HG02610 (cell line): ENCODE data around the gene SACM1L.
"Not testable (repeated sequence)": the region's sequence is repeated elsewhere in the genome, so short reads cannot be mapped to it uniquely, and the experiment has no call there.

Source experiments
- ATAC-seq: cut with Tn5 transposase; IDR thresholded peaks from one replicate; pipeline ENCODE4 v1.9.1; 2021; ENCODE audit warnings: mild to moderate bottlenecking, moderate library complexity; ENCODE audit not compliant: unreplicated experiment

The SACM1L gene

GRCh38 chr3:45666757-45667431 lies 22.3 kb upstream of the SACM1L start:
- ATAC-seq: no peak

- ATAC-seq: no peak
Measured at GRCh38 chr3:45667569-45667934, 21.6 kb upstream of the SACM1L start.

- ATAC-seq: no peak
Measured at GRCh38 chr3:45670436-45670835, 18.8 kb upstream of the SACM1L start.

- ATAC-seq: no peak
Measured at GRCh38 chr3:45670991-45671390, 18.2 kb upstream of the SACM1L start.

GRCh38 chr3:45673273-45673672 lies 15.9 kb upstream of the SACM1L start:
- no peak for ATAC-seq

GRCh38 chr3:45676325-45677032 lies 12.7 kb upstream of the SACM1L start:
- no peak for ATAC-seq

- no peak for ATAC-seq
Measured at GRCh38 chr3:45677033-45677446, 12.2 kb upstream of the SACM1L start.

- no peak for ATAC-seq
Measured at GRCh38 chr3:45677841-45678240, 11.4 kb upstream of the SACM1L start.

GRCh38 chr3:45679805-45680204 lies 9.4 kb upstream of the SACM1L start:
- no peak for ATAC-seq

- no peak for ATAC-seq
Measured at GRCh38 chr3:45681221-45681620, 8.0 kb upstream of the SACM1L start.

GRCh38 chr3:45681846-45682245 lies 7.3 kb upstream of the SACM1L start:
- no peak for ATAC-seq

GRCh38 chr3:45682311-45682710 lies 6.9 kb upstream of the SACM1L start:
- ATAC-seq: no peak

GRCh38 chr3:45682786-45683185 lies 6.4 kb upstream of the SACM1L start:
- ATAC-seq: no peak

- no peak for ATAC-seq
Measured at GRCh38 chr3:45683417-45684326, 5.5 kb upstream of the SACM1L start.

- ATAC-seq: no peak
Measured at GRCh38 chr3:45684327-45684892, 4.8 kb upstream of the SACM1L start.

- not testable (repeated sequence) for ATAC-seq
Measured at GRCh38 chr3:45685722-45686121, 3.5 kb upstream of the SACM1L start.

- ATAC-seq: no peak
Measured at GRCh38 chr3:45686850-45687249, 2.3 kb upstream of the SACM1L start.

GRCh38 chr3:45687828-45688193 lies 1.4 kb upstream of the SACM1L start:
- no peak for ATAC-seq

GRCh38 chr3:45688194-45688881 lies 858 bp upstream of the SACM1L start:
- ATAC-seq: no peak

- ATAC-seq: no peak
Measured at GRCh38 chr3:45689787-45690145, 570 bp downstream of the SACM1L start.
